Activated T-helper 9 cell treated with anti-CD3 and anti-CD28 coated beads, Interleukin-2, amount 50 U/mL, for 16 hours (primary cell): ENCODE data around the gene SLC44A3.

Source experiments
- DNase-seq: peaks from one replicate; pipeline ENCODE4 v3.0.0-alpha.2; 2020; ENCODE audit warnings: low read depth

SLC44A3 gene

DNA sequence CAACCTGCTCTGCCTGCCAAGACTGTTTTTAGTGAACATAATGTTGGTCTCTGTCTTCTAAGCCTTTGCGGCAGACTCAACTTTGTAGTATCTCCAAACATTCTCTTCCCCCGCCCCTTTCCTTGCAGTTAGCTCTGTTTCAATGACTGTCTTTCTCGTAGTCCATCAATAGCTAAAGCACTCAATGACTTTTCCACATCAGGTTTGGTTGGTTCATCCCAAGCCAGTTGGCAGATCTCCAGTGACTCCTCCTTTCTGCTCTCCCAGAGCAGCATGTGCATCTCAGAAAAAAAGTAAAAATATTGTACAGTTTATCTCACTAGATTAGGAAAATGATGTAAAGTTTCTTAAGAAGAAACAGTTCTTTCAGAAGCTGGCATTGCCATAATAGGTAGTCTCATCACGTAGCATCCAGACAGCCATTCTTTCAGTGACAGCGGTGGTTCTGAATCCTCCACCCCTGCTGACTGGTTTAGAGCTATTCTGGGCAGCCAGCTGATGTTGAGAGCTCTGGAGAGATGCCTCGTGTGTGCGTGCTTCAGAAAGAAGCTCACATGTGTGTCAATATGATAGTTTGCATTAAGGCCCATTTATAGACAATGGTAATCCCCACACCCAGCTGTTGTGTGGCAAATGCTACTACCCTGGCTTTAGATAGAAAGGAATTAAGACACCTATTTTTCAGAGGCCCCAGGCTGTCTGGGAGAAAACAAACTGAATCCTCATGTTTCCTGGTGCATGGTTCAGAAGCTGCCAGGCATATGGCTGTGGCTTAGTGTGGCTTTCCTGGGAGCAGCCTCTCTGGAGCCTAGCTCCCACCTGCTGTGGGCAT, 53.6 kb downstream of the SLC44A3 start:
- no peak for DNase-seq

DNA sequence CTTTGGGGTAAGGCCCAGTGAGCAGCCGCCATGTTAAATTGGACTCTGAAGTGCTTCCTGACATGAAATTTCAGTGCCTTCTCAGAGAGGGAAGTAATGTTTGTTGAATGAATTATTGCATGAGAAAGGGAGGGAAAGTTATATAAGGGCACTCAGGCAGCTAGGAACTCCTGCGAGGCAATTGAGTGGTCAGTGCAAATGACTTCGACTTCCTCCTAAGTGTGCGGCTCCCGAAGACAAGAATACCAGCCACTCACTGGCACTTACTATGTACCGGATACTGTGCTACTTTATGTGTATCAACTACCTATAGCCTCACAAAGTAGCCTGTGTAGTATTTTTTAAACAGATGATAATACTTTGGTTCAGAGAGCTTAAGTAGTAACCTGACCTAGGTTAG, 54.3 kb downstream of the SLC44A3 start:
- DNase-seq = no peak

GRCh38 chr1:94875794-94876193, 55.6 kb downstream of the SLC44A3 start:
- no peak for DNase-seq

- no peak for DNase-seq
Observed at GRCh38 chr1:94876362-94876761, 56.2 kb downstream of the SLC44A3 start.

DNA sequence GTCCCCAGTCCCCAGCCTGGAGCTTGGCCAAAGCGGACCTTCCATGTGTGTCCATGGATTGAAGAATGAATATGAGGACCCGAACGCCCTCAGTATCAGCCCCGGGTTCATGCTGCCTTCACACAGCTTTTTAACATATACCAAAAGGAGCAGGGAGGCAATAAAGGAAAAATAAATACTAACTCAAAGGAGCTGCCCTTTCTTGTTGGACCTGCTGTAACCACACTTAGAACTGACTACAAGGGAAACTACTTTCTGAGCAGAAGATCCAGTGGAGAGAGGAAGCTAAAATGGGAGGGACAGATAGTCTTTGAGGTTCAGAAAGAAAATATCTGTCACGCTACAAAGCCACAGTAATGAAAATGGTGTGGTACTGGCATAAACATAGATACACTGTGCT, 58.2 kb downstream of the SLC44A3 start:
- no peak for DNase-seq

DNA sequence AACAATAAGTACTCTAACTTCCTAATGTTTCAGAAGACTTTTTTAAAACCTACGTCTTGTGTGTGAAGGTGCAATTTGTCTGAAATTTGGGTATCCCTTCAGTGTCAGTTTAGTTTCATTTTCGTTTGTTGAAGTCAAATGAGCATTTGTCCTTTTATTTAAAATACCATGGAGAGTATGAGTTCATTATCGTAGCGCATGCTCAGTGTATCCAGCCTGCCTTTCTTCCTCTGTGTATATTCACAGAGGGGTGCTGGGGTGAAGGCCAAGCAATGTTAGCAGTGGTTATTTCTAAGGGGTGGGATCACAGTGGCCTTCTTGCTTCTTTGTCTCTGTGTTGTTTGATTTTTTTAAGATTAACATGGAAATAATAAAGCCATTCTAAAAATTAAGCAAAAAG, 63.5 kb downstream of the SLC44A3 start:
- no peak for DNase-seq

DNA sequence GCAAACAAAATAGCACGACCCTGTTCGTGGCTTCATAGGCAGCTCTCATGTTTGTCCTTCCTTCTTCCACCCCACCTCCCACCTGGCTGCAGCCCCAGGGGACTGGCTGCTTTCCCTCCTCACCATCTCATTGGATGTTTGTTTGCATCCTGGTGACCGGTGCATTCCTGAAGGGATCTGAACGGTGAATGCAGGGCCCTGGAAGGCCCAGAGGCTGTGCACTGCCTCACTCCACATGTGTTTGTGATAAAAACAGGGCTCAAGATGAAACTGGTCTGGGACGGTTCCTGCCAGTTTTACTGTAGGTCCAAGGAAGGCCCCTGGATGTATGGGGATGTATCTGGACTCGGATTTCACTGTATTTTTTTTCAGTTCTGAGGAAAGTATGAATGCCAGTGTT, 63.9 kb downstream of the SLC44A3 start:
- DNase-seq = no peak

- no peak for DNase-seq
Observed at GRCh38 chr1:94884507-94884906, 64.3 kb downstream of the SLC44A3 start.

GRCh38 chr1:94886361-94886760, 66.2 kb downstream of the SLC44A3 start:
- no peak for DNase-seq

GRCh38 chr1:94887106-94887505, 66.9 kb downstream of the SLC44A3 start:
- DNase-seq = no peak

GRCh38 chr1:94887603-94888171, 67.5 kb downstream of the SLC44A3 start:
- DNase-seq = no peak

DNA sequence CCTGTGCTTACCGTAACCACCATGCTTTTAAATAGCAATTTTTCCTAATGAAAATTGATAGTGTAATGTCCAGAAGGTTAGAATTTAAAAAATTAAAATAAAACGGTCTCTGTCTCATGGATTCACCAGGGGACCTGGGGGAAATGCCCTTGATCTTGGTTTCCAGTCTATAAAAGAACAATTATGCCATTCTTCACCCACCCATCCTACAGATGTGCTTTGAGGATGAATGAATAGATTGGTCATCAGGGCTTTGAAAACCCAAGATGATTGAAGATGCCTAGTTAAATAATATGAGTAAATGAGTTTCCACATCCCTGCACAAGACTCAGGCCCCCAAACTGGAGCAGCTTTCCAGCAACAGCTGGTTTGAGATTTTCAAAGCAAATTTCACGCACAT, 68.0 kb downstream of the SLC44A3 start:
- DNase-seq = no peak

GRCh38 chr1:94892604-94893254, 72.6 kb downstream of the SLC44A3 start:
- no peak for DNase-seq

GRCh38 chr1:94894630-94895029, 74.5 kb downstream of the SLC44A3 start:
- DNase-seq = no peak

DNA sequence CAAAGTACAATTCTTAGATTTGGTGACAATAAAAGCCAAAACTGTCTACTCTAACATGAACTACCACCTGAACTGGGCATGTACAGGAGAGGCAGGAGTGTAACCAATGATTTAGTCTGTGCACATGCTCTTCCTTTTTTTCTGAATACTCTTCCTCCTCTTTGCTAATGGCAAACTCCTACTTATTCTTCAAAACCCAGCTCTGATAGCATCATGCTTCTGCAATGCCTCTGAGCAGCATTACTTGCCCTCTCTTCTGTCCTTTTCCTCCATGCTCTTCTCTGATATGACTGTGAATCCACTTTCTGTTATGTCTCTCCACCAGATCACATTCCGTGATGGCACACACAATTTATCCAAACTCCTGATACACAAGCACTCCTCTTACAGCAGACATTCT, 75.4 kb downstream of the SLC44A3 start:
- DNase-seq = no peak

DNA sequence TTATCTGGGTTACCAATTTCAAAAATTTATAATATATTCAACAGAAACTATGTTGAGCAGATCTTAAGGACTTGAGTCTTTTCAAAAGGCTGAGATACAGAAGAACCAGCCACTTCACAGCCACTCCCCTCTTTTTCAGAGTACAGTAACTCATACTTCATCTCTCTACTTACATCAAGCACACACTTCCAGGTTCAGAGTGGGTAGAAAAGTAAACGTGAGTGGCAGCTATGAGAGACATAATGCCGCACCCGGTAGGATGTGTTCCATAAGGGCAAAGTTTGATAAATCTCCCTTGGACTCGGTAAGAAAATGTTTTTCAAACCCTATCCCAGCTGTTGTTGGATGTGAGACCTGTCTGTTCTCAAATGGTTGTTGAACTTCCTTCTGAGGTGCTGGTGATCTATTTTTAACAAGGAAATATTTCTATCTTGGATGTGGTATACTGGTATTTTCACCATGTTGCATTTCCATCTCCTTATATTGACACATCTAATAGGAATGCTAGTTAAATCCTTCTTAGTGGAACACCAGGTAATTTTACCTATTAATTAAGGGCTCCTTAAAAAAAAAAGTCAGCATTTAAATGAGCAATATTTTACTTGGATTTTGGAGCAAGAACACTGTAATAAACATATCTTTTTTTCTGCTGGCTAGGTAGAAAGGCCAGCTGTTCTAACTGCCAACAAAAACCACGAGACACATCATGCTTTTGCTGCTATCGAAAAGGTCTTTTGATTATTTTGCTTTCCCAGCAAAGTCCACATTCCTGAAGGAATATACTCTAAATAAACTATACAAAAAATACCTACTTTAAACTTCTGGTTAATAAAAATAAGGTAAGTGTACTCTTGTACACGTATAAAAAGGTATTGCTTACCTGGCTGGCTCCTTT, 78.6 kb downstream of the SLC44A3 start:
- DNase-seq = no peak

GRCh38 chr1:94899756-94900155, 79.6 kb downstream of the SLC44A3 start:
- DNase-seq = no peak

GRCh38 chr1:94901841-94902240, 81.7 kb downstream of the SLC44A3 start:
- DNase-seq = no peak

- DNase-seq = no peak
Observed at GRCh38 chr1:94903280-94904009, 83.3 kb downstream of the SLC44A3 start.

GRCh38 chr1:94905207-94905606, 85.0 kb downstream of the SLC44A3 start:
- no peak for DNase-seq

GRCh38 chr1:94906382-94906781, 86.2 kb downstream of the SLC44A3 start:
- no peak for DNase-seq

GRCh38 chr1:94907136-94907535, 87.0 kb downstream of the SLC44A3 start:
- DNase-seq = no peak
